HS-27A (cell line): ENCODE results near the gene NLRP5.
"Not testable (repeated sequence)": the region's sequence is repeated elsewhere in the genome, so short reads cannot be mapped to it uniquely, and the experiment has no call there.

Experiments used
- DNase-seq: peaks from one replicate; pipeline ENCODE4 v3.0.0-alpha.2; 2012; ENCODE audit warnings: low read depth, missing footprints

Gene NLRP5

GRCh38 chr19:56098731-56099568 lies 112.4 kb downstream of the NLRP5 start:
- no peak for DNase-seq

GRCh38 chr19:56099638-56100539 lies 113.3 kb downstream of the NLRP5 start:
- DNase-seq: no peak

GRCh38 chr19:56101095-56101494 lies 114.5 kb downstream of the NLRP5 start:
- no peak for DNase-seq

GRCh38 chr19:56101746-56102535 lies 115.4 kb downstream of the NLRP5 start:
- no peak for DNase-seq

- no peak for DNase-seq
These were observed 116.5 kb downstream of the NLRP5 start for GRCh38 chr19:56103027-56103614.

GRCh38 chr19:56104423-56104822 lies 117.8 kb downstream of the NLRP5 start:
- no peak for DNase-seq

- DNase-seq: no peak
These were observed 118.6 kb downstream of the NLRP5 start for GRCh38 chr19:56105090-56105701.

- DNase-seq: not testable (repeated sequence)
These were observed 119.3 kb downstream of the NLRP5 start for GRCh38 chr19:56105831-56106396.

GRCh38 chr19:56106397-56106849 lies 119.8 kb downstream of the NLRP5 start:
- no peak for DNase-seq

- DNase-seq: no peak
These were observed 120.4 kb downstream of the NLRP5 start for GRCh38 chr19:56106993-56107392.

GRCh38 chr19:56107626-56108351 lies 121.2 kb downstream of the NLRP5 start:
- DNase-seq: no peak

GRCh38 chr19:56108447-56109195 lies 122.0 kb downstream of the NLRP5 start:
- no peak for DNase-seq

- no peak for DNase-seq
These were observed 122.7 kb downstream of the NLRP5 start for GRCh38 chr19:56109226-56109625.

- no peak for DNase-seq
These were observed 124.2 kb downstream of the NLRP5 start for GRCh38 chr19:56110515-56111448.
